H7 (cell line): ENCODE data around the gene PPARA. TPM values are rescaled to one million over a fixed set of nuclear protein-coding genes. Genes with fewer than 3 reads are reported as not detected.

Experiments
- DNase-seq: peaks from one replicate; pipeline ENCODE4 v3.0.0; 2012
- H3K27me3 ChIP-seq: 2 replicates; pipeline ENCODE4 v1.6.0; 2011; ENCODE audit warnings: mild to moderate bottlenecking, low read length; ENCODE audit not compliant: control insufficient read depth, insufficient read depth
- H3K36me3 ChIP-seq: replicated peaks from 2 replicates; pipeline ENCODE4 v1.5.1; 2011; ENCODE audit warnings: low read length; ENCODE audit not compliant: control insufficient read depth, insufficient read depth
- H3K4me3 ChIP-seq: 2 replicates; pipeline ENCODE4 v1.5.1; 2011; ENCODE audit warnings: low read depth, mild to moderate bottlenecking, control low read depth, low read length, moderate library complexity; ENCODE audit not compliant: insufficient read depth
- total RNA-seq: library from RNA; depleted of rRNA; stranded (reverse); fragments of >200 nt; shearing (Covaris generic); gene quantifications from 2 replicates; pipeline ENCODE4 v1.2.3, GENCODE V29; 2014

PPARA gene
- total RNA-seq, 1 experiment from 2014 or later = 1.2 TPM

DNA sequence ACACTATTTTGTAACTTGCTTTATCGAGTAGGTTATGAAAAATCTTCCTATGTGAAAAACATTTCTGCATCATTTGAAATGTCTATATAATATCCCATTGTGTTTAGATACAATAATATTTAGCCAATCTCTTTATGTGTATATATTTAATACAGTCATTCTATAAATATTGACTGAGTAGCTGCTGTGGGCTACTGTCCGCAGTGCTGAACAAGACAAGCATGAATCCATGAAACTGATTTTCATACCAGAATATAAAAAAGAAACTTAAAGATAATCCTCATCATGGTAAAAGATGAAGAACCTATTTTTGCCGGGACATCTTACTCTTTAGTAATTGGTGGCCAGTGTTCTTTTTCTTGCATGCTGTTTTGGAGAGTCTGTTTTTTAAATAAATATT is 3.6 kb downstream of the PPARA start:
- Histone ChIP-seq H3K36me3 (no peaks in the 10 kb centered on the region), H3K27me3 (peaks cover 30% of the 10 kb centered on the region), H3K4me3 (no peak overlapping the region)
- no peak for DNase-seq

DNA sequence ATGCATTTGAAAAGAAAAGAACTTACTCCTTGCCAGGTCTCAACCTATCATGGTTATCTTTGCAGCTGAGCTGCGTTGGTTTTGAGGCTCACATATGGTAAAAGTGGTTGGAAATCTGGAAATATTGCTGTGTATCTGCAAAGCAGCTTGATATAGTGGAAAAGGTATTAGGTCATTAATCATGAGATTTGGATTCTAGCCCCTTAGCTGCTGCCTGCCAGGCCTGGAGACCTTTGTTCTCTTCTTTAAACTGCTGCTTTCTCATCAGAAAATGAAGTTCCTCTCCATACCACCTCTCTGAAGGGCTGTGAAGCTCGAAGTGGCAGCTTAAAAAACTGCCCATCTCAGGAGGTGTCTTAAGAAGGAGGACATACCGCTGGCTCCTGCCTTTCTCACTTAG is 5.7 kb downstream of the PPARA start:
- Histone ChIP-seq H3K4me3 (no peak overlapping the region), H3K36me3 (no peaks in the 10 kb centered on the region), H3K27me3 (peaks cover 14% of the 10 kb centered on the region)
- DNase-seq = no peak

DNA sequence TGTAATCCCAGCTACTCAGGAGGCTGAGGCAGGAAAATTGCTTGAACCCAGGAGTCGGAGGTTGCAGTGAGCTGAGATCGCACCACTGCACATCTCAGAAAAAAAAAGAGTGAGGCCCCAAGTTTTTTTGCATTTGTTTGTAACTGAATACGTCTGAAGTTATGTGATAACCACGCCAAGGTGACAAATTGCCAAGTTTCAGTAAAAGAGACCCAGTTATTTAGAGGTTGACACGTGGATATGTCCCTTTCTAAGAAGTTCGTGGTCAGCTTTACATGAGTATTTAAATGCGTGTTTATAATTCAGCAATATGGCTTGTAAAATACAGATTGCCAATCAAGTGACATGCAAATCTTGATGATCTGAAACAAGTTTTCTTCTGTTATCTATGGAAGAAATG is 8.0 kb downstream of the PPARA start:
- Histone ChIP-seq H3K27me3 (no peaks in the 10 kb centered on the region), H3K4me3 (no peak overlapping the region), H3K36me3 (no peaks in the 10 kb centered on the region)
- no peak for DNase-seq

GRCh38 chr22:46159212-46159611 is 8.9 kb downstream of the PPARA start:
- Histone ChIP-seq H3K27me3 (no peaks in the 10 kb centered on the region), H3K4me3 (no peak overlapping the region), H3K36me3 (no peaks in the 10 kb centered on the region)
- DNase-seq = no peak

- H3K36me3 ChIP-seq = no peaks in the 10 kb centered on the region
- DNase-seq = no peak
- H3K4me3 ChIP-seq = no peak overlapping the region
- H3K27me3 ChIP-seq = no peaks in the 10 kb centered on the region
Observed at GRCh38 chr22:46159777-46160176, 9.5 kb downstream of the PPARA start.

GRCh38 chr22:46162285-46162684 is 12.0 kb downstream of the PPARA start:
- no peak for DNase-seq
- no peaks in the 10 kb centered on the region for H3K36me3 ChIP-seq
- no peak overlapping the region for H3K4me3 ChIP-seq
- no peaks in the 10 kb centered on the region for H3K27me3 ChIP-seq

DNA sequence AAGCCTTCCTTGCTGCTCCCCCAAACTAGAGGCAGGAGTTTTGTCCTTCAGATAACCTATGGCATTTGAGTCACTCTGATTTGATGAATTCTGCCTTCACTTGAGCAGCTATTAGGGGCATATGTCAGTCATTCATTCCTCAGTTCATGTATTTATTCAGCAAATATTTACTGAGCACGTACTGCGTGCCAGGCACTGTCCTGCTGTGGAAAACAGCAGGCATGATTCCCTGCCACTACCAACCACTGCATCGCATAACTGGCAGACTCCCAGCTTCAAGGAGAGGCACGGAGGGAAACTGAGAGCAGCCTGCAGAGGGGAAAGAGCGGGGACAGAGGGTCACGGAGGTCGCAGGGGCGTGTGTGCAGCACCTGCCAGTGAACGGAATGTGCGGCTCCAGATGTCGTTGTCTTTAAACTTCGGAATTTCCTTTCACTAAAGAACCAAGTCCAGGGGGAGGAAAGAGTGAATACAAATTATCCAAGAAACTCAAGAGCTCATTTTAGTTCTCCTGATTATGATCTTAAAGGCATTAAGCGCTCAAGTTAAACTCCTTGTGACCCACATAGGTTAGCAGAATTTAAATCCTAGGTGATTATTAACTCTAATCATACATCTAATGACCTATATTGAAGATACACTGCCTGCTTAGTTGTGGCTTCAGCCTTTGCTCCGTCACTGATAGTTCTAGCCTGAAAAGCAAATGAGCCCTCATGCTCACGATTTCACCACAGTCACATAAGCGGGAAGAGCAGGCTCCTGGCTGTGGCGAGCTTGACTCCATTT is 12.6 kb downstream of the PPARA start:
- Histone ChIP-seq H3K36me3 (no peaks in the 10 kb centered on the region), H3K27me3 (no peaks in the 10 kb centered on the region), H3K4me3 (no peak overlapping the region)
- no peak for DNase-seq

GRCh38 chr22:46163557-46163888 is 13.2 kb downstream of the PPARA start:
- Histone ChIP-seq H3K36me3 (no peaks in the 10 kb centered on the region), H3K4me3 (no peak overlapping the region), H3K27me3 (no peaks in the 10 kb centered on the region)
- no peak for DNase-seq

GRCh38 chr22:46165977-46166376 is 15.7 kb downstream of the PPARA start:
- Histone ChIP-seq H3K27me3 (no peaks in the 10 kb centered on the region), H3K36me3 (no peaks in the 10 kb centered on the region), H3K4me3 (no peak overlapping the region)
- peak; percentile 70 for DNase-seq

- H3K36me3 ChIP-seq = no peaks in the 10 kb centered on the region
- DNase-seq = no peak
- no peaks in the 10 kb centered on the region for H3K27me3 ChIP-seq
- no peak overlapping the region for H3K4me3 ChIP-seq
Observed at GRCh38 chr22:46169628-46170027, 19.3 kb downstream of the PPARA start.

- Histone ChIP-seq H3K4me3 (no peak overlapping the region), H3K27me3 (no peaks in the 10 kb centered on the region), H3K36me3 (no peaks in the 10 kb centered on the region)
- no peak for DNase-seq
Observed at GRCh38 chr22:46171940-46172339, 21.6 kb downstream of the PPARA start.

- Histone ChIP-seq H3K36me3 (no peaks in the 10 kb centered on the region), H3K4me3 (no peak overlapping the region), H3K27me3 (no peaks in the 10 kb centered on the region)
- no peak for DNase-seq
Observed at GRCh38 chr22:46172522-46173110, 22.3 kb downstream of the PPARA start.

GRCh38 chr22:46173152-46173551 is 22.8 kb downstream of the PPARA start:
- DNase-seq = no peak
- Histone ChIP-seq H3K36me3 (no peaks in the 10 kb centered on the region), H3K27me3 (no peaks in the 10 kb centered on the region), H3K4me3 (no peak overlapping the region)

DNA sequence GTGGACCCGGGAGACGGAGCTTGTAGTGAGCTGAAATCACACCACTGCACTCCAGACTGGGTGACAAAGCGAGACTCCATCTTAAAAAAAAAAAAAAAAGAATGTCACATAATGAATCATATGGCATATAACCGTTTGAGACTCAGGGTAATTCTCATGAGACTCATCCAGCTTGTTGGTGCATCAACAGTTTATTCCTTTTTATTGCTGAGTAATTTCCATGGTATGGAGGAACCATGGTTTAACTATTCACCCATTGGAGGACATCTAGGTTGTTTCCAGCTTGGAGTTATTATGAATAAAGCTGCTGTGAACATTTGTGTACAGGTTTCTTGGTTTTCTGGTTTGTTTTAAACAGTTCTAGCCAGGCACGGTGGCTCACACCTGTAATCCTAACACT is 25.3 kb downstream of the PPARA start:
- Histone ChIP-seq H3K27me3 (no peaks in the 10 kb centered on the region), H3K36me3 (no peaks in the 10 kb centered on the region), H3K4me3 (no peak overlapping the region)
- DNase-seq = no peak

DNA sequence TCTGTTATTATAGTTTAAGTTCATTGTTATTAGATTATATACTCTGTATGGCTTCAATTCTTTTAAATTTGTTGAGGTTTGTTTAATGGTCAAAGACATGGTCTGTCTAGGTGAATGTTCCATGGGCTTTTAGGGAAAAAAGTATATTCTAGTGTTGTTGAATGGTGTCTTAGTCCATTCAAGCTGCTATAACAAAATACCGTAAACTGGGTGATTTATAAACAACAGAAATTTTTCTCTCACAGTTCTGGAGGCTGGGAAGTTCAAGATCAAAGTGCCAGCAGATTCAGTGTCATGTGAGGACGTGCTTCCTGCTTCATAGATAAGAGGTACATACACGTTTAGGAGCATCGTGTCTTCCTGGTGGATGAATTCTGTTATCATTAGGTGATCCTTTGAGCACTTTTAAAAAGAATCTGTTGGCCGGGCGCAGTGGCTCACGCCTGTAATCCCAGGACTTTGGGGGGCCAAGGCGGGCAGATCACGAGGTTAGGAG is 26.2 kb downstream of the PPARA start:
- no peaks in the 10 kb centered on the region for H3K36me3 ChIP-seq
- H3K4me3 ChIP-seq = no peak overlapping the region
- DNase-seq = no peak
- H3K27me3 ChIP-seq = no peaks in the 10 kb centered on the region
